HG03432 (cell line): ENCODE data around the gene MAGEA9.
"Not testable (repeated sequence)": the region's sequence is repeated elsewhere in the genome, so short reads cannot be mapped to it uniquely, and the experiment has no call there.

Experiments
- ATAC-seq: cut with Tn5 transposase; IDR thresholded peaks from one replicate; pipeline ENCODE4 v1.9.1; 2021; ENCODE audit warnings: mild to moderate bottlenecking, moderate library complexity; ENCODE audit not compliant: unreplicated experiment

Gene MAGEA9, protein sequence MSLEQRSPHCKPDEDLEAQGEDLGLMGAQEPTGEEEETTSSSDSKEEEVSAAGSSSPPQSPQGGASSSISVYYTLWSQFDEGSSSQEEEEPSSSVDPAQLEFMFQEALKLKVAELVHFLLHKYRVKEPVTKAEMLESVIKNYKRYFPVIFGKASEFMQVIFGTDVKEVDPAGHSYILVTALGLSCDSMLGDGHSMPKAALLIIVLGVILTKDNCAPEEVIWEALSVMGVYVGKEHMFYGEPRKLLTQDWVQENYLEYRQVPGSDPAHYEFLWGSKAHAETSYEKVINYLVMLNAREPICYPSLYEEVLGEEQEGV

DNA sequence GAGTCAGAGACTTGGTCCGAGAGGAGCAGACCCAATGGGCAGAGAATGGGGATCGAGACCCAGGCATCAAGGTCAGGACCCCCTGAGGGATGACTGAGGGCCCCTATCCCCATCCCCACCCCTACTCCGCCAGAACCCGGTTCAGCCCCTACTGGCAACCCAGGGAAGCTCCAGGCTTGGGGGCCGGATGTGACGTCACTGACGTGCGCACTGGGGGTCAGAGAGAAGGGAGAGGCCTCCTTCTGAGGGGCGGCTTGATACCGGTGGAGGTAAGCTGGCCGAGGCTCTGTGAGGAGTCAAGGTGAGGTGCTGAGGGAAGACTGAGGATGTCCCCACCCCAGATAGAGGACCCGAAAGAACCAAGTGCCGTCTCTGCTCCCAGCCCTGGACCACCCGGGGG is at the start of gene MAGEA9:
Gene MAGEA9 (plus strand): TSS at position 204 of the 400 bp plus-strand sequence. CDS start 4,281 bp downstream, outside the sequence.
- ATAC-seq: not testable (repeated sequence)

DNA sequence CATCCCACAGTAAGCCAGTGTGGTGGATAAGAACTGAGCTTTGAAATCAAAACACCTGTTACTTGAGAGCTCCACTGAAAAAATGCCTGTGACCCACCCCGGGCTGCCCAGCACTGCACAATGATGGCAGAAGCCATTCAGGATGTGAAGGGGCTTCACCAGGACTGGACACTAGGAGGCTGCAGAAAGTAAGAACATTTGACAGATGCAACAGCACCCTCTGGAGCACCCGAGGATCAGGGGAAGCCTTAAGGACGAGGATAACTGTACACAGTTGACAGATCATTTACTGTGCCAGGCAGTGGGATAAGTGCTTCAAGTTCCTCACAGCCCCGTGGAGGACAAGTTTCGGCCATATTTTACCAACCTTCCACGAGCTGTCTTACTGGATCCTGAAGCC is 39.5 kb upstream of the MAGEA9 start:
- ATAC-seq: not testable (repeated sequence)

DNA sequence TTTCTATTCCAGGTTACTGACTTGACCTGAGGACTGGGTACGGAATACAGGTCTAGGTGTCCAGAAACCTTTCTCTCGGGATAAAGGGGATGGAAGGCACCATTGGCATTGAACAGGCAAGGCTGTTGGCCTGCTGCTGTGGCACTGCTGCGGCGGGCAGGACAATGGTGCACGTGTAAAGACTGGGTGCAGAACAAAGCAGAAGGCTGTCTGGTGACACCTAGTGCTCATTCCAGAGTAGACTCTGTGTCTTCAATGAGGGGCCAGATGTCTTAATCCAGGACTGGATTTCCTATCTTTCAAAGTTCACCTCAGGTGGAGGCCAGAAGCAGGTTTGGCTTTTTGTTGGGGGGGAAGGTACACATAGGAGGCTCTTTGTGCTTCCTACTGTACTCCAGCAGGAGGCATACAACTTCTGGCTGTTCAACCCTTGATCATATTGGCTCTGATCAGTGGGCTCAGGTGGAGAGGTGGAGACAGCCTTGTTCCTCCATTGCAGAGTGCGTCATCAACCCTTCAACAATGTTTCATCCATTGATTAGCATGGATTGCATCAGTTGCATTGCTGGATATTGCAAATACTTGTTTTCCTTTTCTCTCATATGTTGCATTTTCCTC is 35.2 kb upstream of the MAGEA9 start:
- not testable (repeated sequence) for ATAC-seq

DNA sequence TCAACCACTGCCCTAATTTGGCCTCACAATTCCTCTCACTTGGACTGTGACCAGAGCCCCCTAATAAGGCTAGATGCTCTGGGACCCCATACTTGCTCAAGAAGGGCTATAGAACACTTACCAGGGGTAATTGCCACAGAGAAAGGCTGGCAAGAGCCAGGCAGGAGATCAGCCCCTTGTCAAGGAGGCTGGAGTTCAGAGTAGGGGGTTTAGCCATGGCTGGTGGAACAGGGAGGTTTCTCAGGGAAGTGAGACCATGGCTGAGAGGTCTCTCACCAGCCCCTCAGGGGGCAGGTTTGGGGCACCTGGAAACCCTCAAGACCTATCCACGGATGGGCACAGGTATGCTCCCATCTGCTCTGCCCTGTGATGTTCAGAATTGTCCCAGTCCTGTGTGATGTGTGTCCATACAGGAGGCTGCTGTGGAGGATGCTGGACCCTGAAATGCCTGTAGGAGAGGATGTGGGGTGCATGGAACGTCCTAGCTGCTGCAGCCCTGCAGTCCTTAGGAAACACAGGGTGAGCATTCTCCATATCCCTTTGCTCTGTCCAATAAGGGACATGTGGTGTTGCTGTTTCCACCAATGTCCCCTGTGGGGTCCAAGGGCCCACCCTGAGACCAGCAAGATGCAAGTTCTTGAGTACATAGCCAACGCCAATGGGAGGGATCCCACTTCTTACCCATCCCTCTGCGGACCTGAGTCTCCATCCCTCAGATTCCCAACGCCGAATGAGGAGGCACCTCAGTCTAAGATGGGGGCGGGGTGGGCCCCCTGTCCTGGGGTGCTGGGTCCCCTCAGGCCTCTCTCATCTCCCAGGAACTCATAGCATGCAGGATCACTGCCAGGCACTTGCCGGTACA is 24.3 kb upstream of the MAGEA9 start:
- ATAC-seq: no peak

DNA sequence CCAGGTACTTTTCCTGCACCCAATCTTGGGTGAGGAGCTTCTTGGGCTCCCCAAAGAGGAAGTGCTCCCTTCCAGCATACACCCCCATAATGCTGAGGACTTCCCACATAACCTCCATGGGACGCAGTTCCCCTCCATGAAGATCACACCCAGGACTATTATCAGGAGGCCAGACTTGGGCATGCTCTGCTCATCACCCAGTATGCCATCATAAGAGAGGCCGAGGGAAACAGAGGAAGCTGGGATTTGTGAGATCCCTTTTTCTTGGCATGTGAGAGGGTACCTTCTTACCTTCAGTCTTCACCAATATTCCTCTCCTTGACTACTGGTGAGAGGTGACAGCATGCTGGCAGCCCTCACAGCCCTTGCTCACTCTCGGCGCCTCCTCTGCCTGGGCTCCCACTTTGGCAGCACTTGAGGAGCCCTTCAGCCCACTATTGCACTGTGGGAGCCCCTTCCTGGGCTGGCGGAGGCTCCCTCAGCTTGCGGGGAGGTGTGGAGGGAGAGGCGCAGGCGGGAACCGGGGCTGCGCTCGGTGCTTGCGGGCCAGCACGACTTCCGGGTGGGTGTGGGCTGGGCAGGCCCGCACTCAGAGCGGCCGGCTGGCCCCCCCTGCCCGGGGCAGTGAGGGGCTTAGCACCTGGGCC is 23.5 kb upstream of the MAGEA9 start:
- no peak for ATAC-seq

DNA sequence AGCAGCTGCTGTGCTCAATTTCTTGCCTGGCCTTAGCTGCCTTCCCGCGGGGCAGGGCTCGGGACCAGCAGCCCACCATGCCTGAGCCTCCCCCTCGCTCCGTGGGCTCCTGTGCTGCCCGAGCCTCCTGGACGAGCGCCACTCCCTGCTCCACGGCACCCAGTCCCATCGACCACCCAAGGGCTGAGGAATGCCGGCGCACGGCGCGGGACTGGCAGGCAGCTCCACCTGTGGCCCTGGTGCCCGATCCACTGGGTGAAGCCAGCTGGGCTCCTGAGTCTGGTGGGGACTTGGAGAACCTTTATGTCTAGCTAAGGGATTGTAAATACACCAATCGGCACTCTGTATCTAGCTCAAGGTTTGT is 23.0 kb upstream of the MAGEA9 start:
- not testable (repeated sequence) for ATAC-seq

DNA sequence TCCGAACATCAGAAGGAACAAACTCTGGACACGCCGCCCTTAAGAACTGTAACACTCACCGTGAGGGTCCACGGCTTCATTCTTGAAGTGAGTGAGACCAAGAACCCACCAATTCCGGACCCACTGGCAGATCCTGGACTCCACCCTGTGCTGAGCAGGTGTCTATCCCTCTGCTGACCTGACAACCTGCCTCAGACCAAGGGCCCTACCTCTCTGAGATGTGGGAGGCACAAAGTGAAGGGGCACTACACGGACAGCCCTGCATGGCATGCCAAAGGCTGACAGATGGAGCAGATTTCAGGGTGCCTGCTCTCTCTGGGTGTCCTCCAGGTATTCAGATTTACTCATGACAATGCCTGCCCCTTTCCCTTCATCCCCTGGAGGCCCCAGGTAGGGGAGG is 21.9 kb upstream of the MAGEA9 start:
- no peak for ATAC-seq

DNA sequence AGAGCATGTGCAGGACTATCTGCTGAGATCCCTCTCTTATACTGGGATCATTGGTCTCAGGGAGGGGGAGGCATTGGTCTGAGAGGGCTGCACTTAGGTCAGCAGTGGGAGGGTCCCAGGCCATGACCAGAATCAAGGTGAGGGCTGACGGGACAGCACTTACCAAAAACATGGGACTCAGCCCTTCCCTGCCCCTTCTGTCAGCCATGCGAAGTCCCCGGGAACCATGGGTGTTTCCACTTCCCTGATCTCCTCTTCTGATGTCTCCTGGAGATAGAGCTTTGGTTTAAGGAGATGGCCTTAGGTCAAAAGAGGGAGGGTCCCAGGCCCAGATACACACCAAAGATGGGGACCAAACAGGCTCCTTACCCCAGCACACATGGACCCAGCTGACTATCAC is 20.8 kb upstream of the MAGEA9 start:
- ATAC-seq: no peak

DNA sequence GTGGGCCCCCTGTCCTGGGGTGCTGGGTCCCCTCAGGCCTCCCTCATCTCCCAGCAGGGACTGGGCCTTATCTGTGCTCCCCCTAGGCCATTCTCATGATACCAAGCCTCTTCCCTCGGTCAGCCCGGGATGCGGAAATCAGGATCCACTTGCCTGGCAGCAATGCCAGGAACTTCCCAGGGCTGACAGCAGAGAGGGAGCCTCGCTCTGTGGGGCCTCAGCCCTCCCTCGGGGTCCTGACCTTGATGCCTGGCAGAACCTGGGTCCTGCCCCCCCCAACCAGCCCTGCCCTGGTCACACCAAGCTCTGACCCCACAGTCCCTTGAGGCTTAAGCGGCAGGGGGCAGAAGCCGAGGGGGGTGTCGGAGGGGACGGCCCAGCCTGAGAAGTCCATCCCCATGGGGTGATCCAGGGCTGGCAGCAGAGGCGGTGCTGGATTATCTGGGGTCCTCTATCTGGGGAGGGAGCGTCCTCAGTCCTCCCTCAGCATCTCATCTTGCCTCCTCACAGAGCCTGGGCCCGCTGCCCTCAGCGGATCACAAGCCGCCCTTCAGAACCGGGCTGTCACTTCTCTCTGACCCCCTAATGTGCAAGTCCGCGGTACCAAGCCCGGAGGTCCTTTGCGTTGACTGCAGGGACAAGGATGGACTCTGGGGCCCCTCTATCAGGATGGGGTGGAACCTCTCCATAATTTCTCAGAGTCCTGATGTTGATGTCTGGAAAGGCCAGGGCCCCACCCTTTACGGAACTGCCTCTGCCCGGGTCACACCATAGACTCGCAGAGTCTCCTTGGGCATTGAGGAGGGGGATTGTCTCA is 19.7 kb upstream of the MAGEA9 start:
- ATAC-seq: not testable (repeated sequence)

DNA sequence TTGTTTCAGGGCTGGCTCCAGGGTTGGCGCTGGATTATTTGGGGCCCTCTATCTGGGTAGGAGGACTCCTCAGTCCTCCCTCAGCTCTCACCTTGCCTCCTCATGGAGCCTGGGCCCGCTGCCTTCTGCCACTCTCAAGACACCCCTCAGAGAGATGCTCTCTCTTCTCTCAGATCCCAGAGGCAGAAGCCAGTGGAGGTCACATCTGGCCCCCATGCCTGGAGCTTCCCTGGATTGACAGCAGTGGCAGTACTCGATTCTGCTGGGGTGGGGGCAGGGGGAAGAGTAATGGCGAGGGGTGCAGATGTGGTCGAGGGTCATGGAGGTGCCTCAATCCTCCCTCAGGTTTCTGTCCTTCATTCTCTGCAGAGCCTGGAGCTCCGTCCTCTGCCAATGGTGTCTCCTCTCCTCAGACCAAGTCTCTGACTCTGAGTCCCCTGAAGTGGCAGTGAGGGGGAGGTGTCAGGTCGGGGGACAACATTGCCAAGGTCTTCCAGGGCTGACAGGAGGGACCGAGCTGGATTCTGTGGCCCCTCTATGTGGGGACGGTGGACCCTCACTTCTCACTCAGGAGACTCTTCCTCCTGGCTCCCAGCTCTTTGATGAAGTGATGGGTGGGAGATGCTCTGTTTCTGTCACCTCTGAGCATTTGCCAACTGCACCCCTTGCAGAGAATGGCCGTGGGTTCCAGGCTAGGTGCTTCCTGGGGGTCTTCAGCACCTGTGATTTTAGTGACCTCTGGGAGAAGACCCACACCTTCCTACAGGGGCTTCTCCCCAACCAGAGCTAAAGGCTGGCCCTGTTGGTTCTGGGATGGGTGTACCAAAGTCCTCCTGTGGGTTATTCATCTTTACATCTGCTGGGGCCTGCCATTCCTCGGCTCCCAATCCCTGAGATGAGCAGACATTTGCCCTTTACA is 18.8 kb upstream of the MAGEA9 start:
- no peak for ATAC-seq

DNA sequence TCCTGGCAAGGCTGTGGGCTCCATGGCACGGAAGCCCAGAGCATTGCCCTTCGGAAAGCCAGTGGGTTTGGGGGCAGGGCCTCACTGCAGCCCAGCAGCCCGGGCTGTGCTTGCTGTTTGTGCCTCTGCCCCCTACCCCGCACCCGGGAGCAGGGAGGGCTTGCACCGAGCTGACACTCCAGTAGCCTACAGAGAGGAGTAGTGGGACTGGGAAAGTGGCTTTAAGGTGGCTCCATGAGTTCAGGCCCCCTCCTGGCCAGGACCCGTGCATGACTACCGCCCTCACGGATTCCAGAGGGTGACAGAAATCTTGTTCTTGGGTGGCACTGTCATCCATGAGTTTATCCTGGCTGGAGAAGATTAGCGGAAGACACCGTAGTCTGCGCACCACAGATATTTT is 11.4 kb upstream of the MAGEA9 start:
- not testable (repeated sequence) for ATAC-seq

DNA sequence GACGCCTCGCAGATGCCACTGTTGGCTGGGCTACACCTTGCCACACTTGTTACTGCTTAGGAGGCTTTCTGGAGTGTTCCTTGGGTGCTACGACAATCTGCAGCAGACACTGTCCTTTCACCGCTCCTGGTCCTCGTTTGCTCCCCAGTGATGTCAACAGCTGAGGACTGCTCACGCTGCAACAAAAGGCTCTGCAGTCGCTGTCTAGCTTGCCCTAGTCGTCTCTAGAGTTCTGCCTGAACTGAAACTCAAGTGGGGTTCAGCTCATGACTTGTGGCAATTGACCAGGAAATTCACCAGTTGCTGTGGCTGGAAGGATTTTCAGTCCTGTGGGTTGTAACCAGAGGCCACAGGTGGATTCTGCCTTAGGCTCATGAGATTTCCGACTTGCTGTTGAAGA is 8.7 kb upstream of the MAGEA9 start:
- not testable (repeated sequence) for ATAC-seq

DNA sequence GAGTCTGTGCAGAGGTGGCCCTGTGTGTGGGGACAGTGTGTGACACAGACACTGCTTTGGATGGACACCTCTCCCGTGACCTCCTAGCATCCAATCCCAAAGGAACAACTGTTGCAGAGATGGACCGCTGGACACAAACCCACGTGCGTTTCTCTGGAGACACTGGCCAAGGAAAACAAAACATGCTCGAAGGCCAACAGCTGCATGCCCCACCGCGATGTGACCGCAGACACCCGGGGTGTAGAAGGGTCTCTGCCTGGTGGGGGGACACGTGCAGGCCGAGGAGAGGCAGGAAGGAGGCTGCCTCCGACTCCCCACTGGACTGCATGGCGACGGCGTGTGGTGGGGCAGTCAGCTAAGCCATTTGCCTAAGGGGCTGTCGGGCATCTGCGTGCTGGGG is 8.0 kb upstream of the MAGEA9 start, which contains the start of gene HSFX1:
Gene HSFX1 (plus strand): TSS at position 301 of the 400 bp plus-strand sequence. CDS start 614 bp downstream, outside the sequence.
- ATAC-seq: not testable (repeated sequence)

DNA sequence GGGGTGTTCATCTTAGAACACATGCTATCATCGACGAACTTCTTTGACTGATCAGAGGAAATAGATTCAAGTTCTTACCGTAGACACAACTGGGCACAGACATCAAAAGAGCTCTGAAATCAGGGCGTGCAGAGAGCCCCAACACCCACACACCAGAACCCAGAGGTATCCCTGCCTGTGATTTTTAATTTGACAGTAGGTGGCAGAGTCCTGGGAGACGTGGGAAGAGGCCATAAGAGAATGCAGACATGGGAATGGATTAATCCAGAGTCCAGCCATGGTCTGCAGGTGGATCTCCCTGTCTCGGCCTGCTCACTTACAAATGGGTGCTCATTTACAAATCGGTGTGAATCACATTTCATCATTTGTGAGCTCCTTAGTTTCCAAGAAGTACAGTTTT is 3.7 kb upstream of the MAGEA9 start:
- not testable (repeated sequence) for ATAC-seq

DNA sequence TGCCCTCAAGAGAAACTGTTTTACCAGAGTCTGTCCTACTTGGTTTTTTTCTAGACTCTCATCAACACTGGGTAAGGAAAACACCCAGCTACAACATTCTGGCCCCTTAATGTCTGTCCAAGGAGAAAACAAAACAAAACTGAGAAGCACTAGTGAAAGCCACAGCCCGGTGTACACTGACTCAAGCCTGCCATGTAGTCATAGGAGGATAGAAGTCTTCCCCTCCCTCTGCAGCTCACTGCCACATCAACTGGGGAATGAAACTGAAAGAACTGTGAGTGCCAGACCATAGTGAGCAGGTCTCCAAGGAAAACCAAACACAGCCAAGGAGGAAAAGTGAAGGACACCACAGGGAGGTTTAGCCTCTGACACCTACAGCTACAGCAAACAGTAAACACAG is 13.8 kb downstream of the MAGEA9 start:
- peak; percentile 99 for ATAC-seq

DNA sequence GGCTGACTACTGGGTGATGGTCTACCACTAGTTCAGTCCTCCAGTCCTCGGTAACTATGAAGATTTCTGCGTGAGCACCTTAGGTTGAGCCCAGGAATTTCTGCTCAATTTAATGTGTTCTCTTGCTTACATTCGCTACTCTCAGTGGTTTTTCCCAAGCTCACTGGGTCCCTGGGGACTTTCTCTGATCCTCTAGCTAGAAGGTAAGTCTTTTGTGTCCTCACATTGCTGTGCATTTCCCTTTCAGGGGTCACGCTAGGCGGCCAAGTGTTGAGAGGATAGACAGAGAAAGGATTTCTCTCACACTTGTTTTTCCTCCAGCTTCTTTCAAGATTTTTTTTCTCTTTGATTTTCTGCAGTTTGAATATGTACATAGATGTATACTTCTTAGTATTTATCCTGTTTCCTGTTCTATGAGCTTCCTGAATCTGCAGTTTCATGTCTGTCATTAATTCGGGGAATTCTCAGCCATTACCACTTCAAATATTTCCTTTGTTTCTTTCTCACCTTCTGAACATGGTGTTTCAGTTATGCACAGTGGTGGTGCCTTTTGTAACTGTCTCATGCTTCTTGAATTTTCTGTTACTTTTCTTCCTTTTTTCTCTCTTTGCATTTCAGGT is 17.5 kb downstream of the MAGEA9 start:
- ATAC-seq: no peak

DNA sequence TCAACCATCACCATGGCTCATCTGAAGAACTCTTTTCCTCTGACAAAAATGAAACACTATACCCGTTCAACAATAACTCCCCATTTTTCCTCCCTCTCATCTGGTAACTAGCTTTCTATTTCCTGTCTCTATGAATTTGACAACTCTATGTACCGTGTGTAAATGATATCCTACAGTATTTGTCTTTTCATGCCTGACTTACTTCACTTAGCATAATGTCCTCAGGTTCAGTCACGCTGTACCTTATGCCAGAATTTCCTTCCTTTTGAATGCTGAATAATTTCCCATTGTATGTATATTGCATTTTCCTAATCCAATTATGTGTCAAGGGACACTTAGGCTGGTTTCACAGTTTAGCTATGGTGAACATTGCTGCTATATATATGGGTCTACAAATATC is 18.2 kb downstream of the MAGEA9 start:
- ATAC-seq: no peak

DNA sequence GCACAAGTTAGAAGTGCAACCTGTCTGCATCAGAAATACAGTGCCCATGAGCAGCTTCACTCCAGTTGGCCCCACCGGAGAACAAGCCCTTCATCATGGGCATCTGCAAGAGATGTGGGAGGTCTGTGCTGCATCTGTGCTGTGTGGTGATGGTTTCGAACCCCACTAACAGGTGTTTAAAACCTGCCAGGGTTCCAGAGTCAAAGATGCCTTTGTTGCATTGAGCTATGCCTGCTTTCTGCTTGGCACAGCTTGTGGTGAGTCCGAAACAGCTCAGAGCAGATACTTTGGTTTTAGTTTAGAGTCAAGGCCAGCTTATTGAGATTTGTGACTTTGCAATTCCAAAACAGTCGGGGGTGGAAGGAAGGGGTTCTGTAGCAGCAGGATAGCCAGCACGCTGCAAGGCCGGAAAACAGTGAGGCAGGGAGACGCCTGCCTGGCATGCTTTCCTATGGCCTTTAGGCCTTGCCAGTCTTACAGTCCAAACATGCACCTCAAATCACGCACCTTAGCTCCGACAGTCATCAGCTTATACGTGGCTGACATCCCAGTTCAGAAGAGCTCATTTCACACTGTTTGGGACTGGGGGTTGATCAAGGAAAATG is 21.8 kb downstream of the MAGEA9 start:
- no peak for ATAC-seq
